IMR-90 (cell line): ENCODE data around the gene CGNL1. TPM values are rescaled to one million over a fixed set of nuclear protein-coding genes. Genes with fewer than 3 reads are reported as not detected.

ENCODE experiments used
- ATAC-seq: fragments of 200-7000 bp; cut with Tn5 transposase; 2 replicates; pipeline ENCODE4 v1.9.1; 2020; ENCODE audit warnings: low read depth, mild to moderate bottlenecking, moderate library complexity
- BruUV-seq: library from RNA; stranded (reverse); fragments of 400-500 nt; replicated peaks from 2 replicates; lab custom pipeline; 2021; lab: Mats Ljungman, UMichigan
- CTCF ChIA-PET: fragments of 300-600 bp; formaldehyde crosslinking; extraction: SDS; loops from one replicate; lab custom pipeline; 2021; ENCODE audit warnings: antibody characterized with exemption; lab: Yijun Ruan, JAX
- POLR2A ChIA-PET: fragments of 300-600 bp; sonication (Branson Sonifier 250); formaldehyde crosslinking; loops from one replicate; lab custom pipeline; 2022; ENCODE audit warnings: antibody characterized with exemption; ENCODE audit not compliant: unreplicated experiment; lab: Charles Lee
- DNase-seq: peaks from one replicate; pipeline ENCODE4 v3.0.0; 2013
- H2AFZ ChIP-seq: replicated peaks from 2 replicates; pipeline ENCODE3; 2013; ENCODE audit warnings: low read length, mild to moderate bottlenecking; ENCODE audit not compliant: poor library complexity
- H2AK5ac ChIP-seq: 2 replicates; pipeline ENCODE4 v1.6.1; 2013; ENCODE audit warnings: low read depth, low read length, inconsistent platforms
- H2AK9ac ChIP-seq: replicated peaks from 2 replicates; pipeline ENCODE3; 2013; ENCODE audit warnings: mild to moderate bottlenecking, low read depth, low read length, moderate library complexity; ENCODE audit not compliant: poor library complexity
- H2BK120ac ChIP-seq: 2 replicates; pipeline ENCODE4 v1.6.1; 2013; ENCODE audit warnings: low read depth, low read length, inconsistent platforms
- H2BK15ac ChIP-seq: 3 replicates; pipeline ENCODE4 v1.6.1; 2013; ENCODE audit warnings: low read depth, low read length, inconsistent platforms
- H2BK20ac ChIP-seq: 2 replicates; pipeline ENCODE4 v1.6.1; 2013; ENCODE audit warnings: low read depth, mild to moderate bottlenecking, inconsistent platforms, low read length, moderate library complexity
- H2BK5ac ChIP-seq: 2 replicates; pipeline ENCODE4 v1.6.1; 2013; ENCODE audit warnings: mild to moderate bottlenecking, low read depth, low read length, inconsistent platforms; ENCODE audit not compliant: poor library complexity, severe bottlenecking
- H3K14ac ChIP-seq: replicated peaks from 2 replicates; pipeline ENCODE4 v1.6.1; 2013; ENCODE audit warnings: low read depth, low read length, inconsistent platforms
- H3K18ac ChIP-seq: 2 replicates; pipeline ENCODE4 v1.6.1; 2013; ENCODE audit warnings: low read depth, low read length, control low read depth
- H3K23ac ChIP-seq: 2 replicates; pipeline ENCODE4 v1.6.1; 2013; ENCODE audit warnings: low read depth, low read length, inconsistent platforms
- H3K27ac ChIP-seq: 2 replicates; pipeline ENCODE4 v1.5.1; 2013; ENCODE audit warnings: mild to moderate bottlenecking, control low read depth, low read length; ENCODE audit not compliant: insufficient read depth
- H3K27me3 ChIP-seq: 2 replicates; pipeline ENCODE4 v1.6.1; 2013; ENCODE audit warnings: low read length; ENCODE audit not compliant: control insufficient read depth, insufficient read depth
- H3K36me3 ChIP-seq: 2 replicates; pipeline ENCODE4 v1.6.1; 2013; ENCODE audit warnings: low read length, mixed read lengths; ENCODE audit not compliant: control insufficient read depth, insufficient read depth
- H3K4ac ChIP-seq: 2 replicates; pipeline ENCODE4 v1.6.1; 2013; ENCODE audit warnings: low read depth, low read length, inconsistent platforms
- H3K4me1 ChIP-seq: 2 replicates; pipeline ENCODE4 v1.6.1; 2013; ENCODE audit warnings: low read length, mixed read lengths; ENCODE audit not compliant: control insufficient read depth, insufficient read depth
- H3K4me2 ChIP-seq: 2 replicates; pipeline ENCODE4 v1.6.1; 2013; ENCODE audit warnings: low read depth, mild to moderate bottlenecking, control low read depth, low read length, moderate library complexity
- H3K4me3 ChIP-seq: 2 replicates; pipeline ENCODE4 v1.5.1; 2013; ENCODE audit warnings: low read depth, mild to moderate bottlenecking, control low read depth, low read length, moderate library complexity; ENCODE audit not compliant: insufficient read depth
- H3K56ac ChIP-seq: 2 replicates; pipeline ENCODE4 v1.6.1; 2013; ENCODE audit warnings: low read length, inconsistent platforms; ENCODE audit not compliant: insufficient read depth; ENCODE audit errors: extremely low read depth
- H3K79me1 ChIP-seq, 2 experiments: 2 replicates each; pipeline ENCODE4 v1.6.1; 2013; ENCODE audit warnings: low read length in 2 of 2, inconsistent platforms in 1 of 2, low read depth in 1 of 2
- H3K9ac ChIP-seq: 2 replicates; pipeline ENCODE4 v1.6.1; 2013; ENCODE audit warnings: low read depth, low read length, control low read depth
- H3K9me1 ChIP-seq: 2 replicates; pipeline ENCODE4 v1.6.1; 2013; ENCODE audit warnings: low read length, inconsistent platforms; ENCODE audit not compliant: insufficient read depth
- H3K9me3 ChIP-seq: 2 replicates; pipeline ENCODE4 v1.6.1; 2013; ENCODE audit warnings: low read length; ENCODE audit not compliant: control insufficient read depth, insufficient read depth
- H4K20me1 ChIP-seq: 2 replicates; pipeline ENCODE4 v1.6.1; 2013; ENCODE audit warnings: low read length, inconsistent platforms; ENCODE audit not compliant: insufficient read depth
- H4K5ac ChIP-seq: 2 replicates; pipeline ENCODE4 v1.6.1; 2013; ENCODE audit warnings: mild to moderate bottlenecking, low read depth, low read length, control low read depth
- H4K8ac ChIP-seq, 2 experiments: 2 replicates each; pipeline ENCODE4 v1.6.1; 2013; ENCODE audit warnings: low read depth in 2 of 2, low read length in 2 of 2, control low read depth in 1 of 2, inconsistent platforms in 1 of 2
- H4K91ac ChIP-seq: 2 replicates; pipeline ENCODE4 v1.6.1; 2013; ENCODE audit warnings: low read depth, low read length, inconsistent platforms; ENCODE audit not compliant: insufficient read depth
- BHLHE40 ChIP-seq: fragments of 150-350 bp; IDR thresholded peaks from 2 replicates; pipeline ENCODE4 v1.6.1; 2016; ENCODE audit warnings: mild to moderate bottlenecking, low read depth, low read length
- CEBPB ChIP-seq: IDR thresholded peaks from 2 replicates; pipeline ENCODE4 v1.6.1; 2012; ENCODE audit warnings: low read depth, low read length, improper control_type of control experiment
- CHD1 ChIP-seq: IDR thresholded peaks from 2 replicates; pipeline ENCODE4 v1.6.1; 2012; ENCODE audit warnings: low read depth, low read length, improper control_type of control experiment
- CTCF ChIP-seq: conservative IDR thresholded peaks from 2 replicates; pipeline ENCODE4 v1.5.1; 2012; ENCODE audit warnings: mild to moderate bottlenecking, low read depth, low read length, improper control_type of control experiment
- ELK1 ChIP-seq: fragments of 150-350 bp; IDR thresholded peaks from 2 replicates; pipeline ENCODE4 v1.6.1; 2016; ENCODE audit warnings: low read depth, mild to moderate bottlenecking, low read length, moderate library complexity, borderline replicate concordance
- FOS ChIP-seq: fragments of 150-350 bp; IDR thresholded peaks from 2 replicates; pipeline ENCODE4 v1.6.1; 2016; ENCODE audit warnings: low read depth, low read length
- MAFK ChIP-seq: IDR thresholded peaks from 2 replicates; pipeline ENCODE4 v1.6.1; 2012; ENCODE audit warnings: low read depth, low read length, improper control_type of control experiment
- MAZ ChIP-seq: IDR thresholded peaks from 2 replicates; pipeline ENCODE4 v1.6.1; 2012; ENCODE audit warnings: low read depth, mild to moderate bottlenecking, low read length, improper control_type of control experiment, moderate library complexity, borderline replicate concordance
- NFE2L2 ChIP-seq: fragments of 150-350 bp; IDR thresholded peaks from 2 replicates; pipeline ENCODE4 v1.6.1; 2016; ENCODE audit warnings: low read depth, mild to moderate bottlenecking, low read length
- RAD21 ChIP-seq: IDR thresholded peaks from 2 replicates; pipeline ENCODE4 v1.6.1; 2012; ENCODE audit warnings: low read length, improper control_type of control experiment
- RCOR1 ChIP-seq: IDR thresholded peaks from 2 replicates; pipeline ENCODE4 v1.6.1; 2012; ENCODE audit warnings: mild to moderate bottlenecking, low read length, improper control_type of control experiment; ENCODE audit not compliant: insufficient replicate concordance
- RFX5 ChIP-seq: IDR thresholded peaks from 2 replicates; pipeline ENCODE4 v1.8.0; 2012; ENCODE audit warnings: low read depth, mild to moderate bottlenecking, low read length, moderate library complexity
- SMC3 ChIP-seq: fragments of 150-350 bp; IDR thresholded peaks from 2 replicates; pipeline ENCODE4 v1.6.1; 2016; ENCODE audit warnings: low read depth, mild to moderate bottlenecking, antibody characterized with exemption, low read length, moderate library complexity
- USF2 ChIP-seq: fragments of 150-350 bp; IDR thresholded peaks from 2 replicates; pipeline ENCODE4 v1.6.1; 2017; ENCODE audit warnings: mild to moderate bottlenecking, antibody characterized with exemption, low read length, low read depth
- WGBS, 2 experiments: methylation state at CpG; one replicate each; pipeline versions ENCODE4 v1.1.5 to v1.1.7; 2013; ENCODE audit warnings: missing lambda C conversion rate in 2 of 2; ENCODE audit not compliant: insufficient read length in 1 of 2; ENCODE audit errors: extremely low coverage in 2 of 2; 5-methylcytosine and 5-hydroxymethylcytosine counted together
- dilution Hi-C: fragments of 300-500 bp; cut with HindIII; formaldehyde crosslinking; loops from one replicate; pipeline ENCODE4 v1.14.3; 2018; ENCODE audit warnings: low sequenced_read_pairs; ENCODE audit not compliant: unreplicated experiment
- in situ Hi-C: fragments of 300-500 bp; cut with MboI; formaldehyde crosslinking; loops from 3 replicates; pipeline ENCODE4 v1.14.3; 2019; ENCODE audit warnings: low sequenced_read_pairs, inconsistent platforms, mixed read lengths
- intact Hi-C: fragments of 100-400 bp; cut with micrococcal nuclease; formaldehyde crosslinking; loops from 2 replicates; pipeline ENCODE4 v1.10.0; 2022
- polyA plus RNA-seq, 3 experiments: library from polyadenylated mRNA; depleted of rRNA; stranded (reverse); fragments of >200 nt; gene quantifications; 2 replicates each; pipeline ENCODE4 v1.2.3, GENCODE V29; 2012; ENCODE audit warnings: low replicate concordance in 1 of 3
- total RNA-seq: library from RNA; depleted of rRNA; stranded (reverse); fragments of >200 nt; gene quantifications from 2 replicates; pipeline ENCODE4 v1.2.3, GENCODE V29; 2012

CGNL1 gene
- total and polyA plus RNA-seq, 2 of the 4 experiments (the other 2 are of a cell fraction), result 0.07 to 0.18 TPM

GRCh38 chr15:57367556-57367955 lies 8.7 kb upstream of the CGNL1 start:
- intact Hi-C loops (no loop called here), dilution Hi-C loops (no loop called here), in situ Hi-C loops (no loop called here)
- WGBS, 2 experiments, result no CpG with 5 or more reads among the region's 4 CpGs
- Histone ChIP-seq H3K4me1 (no peaks in the 10 kb centered on the region), H4K5ac (no peak overlapping the region), H4K91ac (no peak overlapping the region), H2BK15ac (no peak overlapping the region), H3K4me2 (no peak overlapping the region), H2AFZ (no peak overlapping the region), H4K8ac (no peak overlapping the region), H3K79me1 (no peaks in the 10 kb centered on the region), H3K9me1 (no peaks in the 10 kb centered on the region), H2BK120ac (no peak overlapping the region), H3K56ac (no peak overlapping the region), H2BK5ac (no peak overlapping the region), H4K20me1 (no peaks in the 10 kb centered on the region), H2AK9ac (no peak overlapping the region), H2BK20ac (no peak overlapping the region), H3K36me3 (no peaks in the 10 kb centered on the region), H3K27me3 (peaks cover 5% of the 10 kb centered on the region), H3K9ac (no peak overlapping the region), H3K27ac (no peak overlapping the region), H3K18ac (no peak overlapping the region), H3K14ac (no peak overlapping the region), H2AK5ac (no peak overlapping the region), H3K4me3 (no peak overlapping the region), H3K4ac (no peak overlapping the region), H3K9me3 (no peaks in the 10 kb centered on the region), H3K23ac (no peak overlapping the region)
- no TSS peak for BruUV-seq
- ChIA-PET CTCF (no interaction called here), POLR2A (interaction anchor here (0.7 kb wide), 1 partner anchor 124 kb away, joined by 12 read pairs; no protein-coding TSS in a partner anchor)
- TF ChIP-seq BHLHE40, result no peak
- TF ChIP-seq RFX5, result no peak
- no peak for TF ChIP-seq USF2
- no peak for TF ChIP-seq RAD21
- TF ChIP-seq CEBPB, result no peak
- no peak for TF ChIP-seq MAFK
- no peak for TF ChIP-seq CHD1
- TF ChIP-seq ELK1, result no peak
- TF ChIP-seq FOS, result no peak
- no peak for TF ChIP-seq RCOR1
- no peak for TF ChIP-seq SMC3
- no peak for TF ChIP-seq CTCF
- TF ChIP-seq NFE2L2, result no peak
- no peak for TF ChIP-seq MAZ
- DNase-seq, result no peak
- no peak for ATAC-seq
